ES-I3 (cell line): ENCODE results near the gene ZNF157.
"Not testable (repeated sequence)": the region's sequence is repeated elsewhere in the genome, so short reads cannot be mapped to it uniquely, and the experiment has no call there.

Experiments
- H3K36me3 ChIP-seq: 2 replicates; pipeline ENCODE4 v1.6.1; 2013; ENCODE audit warnings: mild to moderate bottlenecking, low read length, control low read depth, moderate library complexity; ENCODE audit not compliant: insufficient read depth
- H3K4me1 ChIP-seq: 2 replicates; pipeline ENCODE4 v1.6.1; 2013; ENCODE audit warnings: mild to moderate bottlenecking, control low read depth, low read length; ENCODE audit not compliant: insufficient read depth
- H3K9ac ChIP-seq: 2 replicates; pipeline ENCODE4 v1.6.1; 2013; ENCODE audit warnings: low read depth, mild to moderate bottlenecking, low read length, moderate library complexity
- H3K9me3 ChIP-seq: 2 replicates; pipeline ENCODE4 v1.6.1; 2013; ENCODE audit warnings: mild to moderate bottlenecking, low read length, moderate library complexity; ENCODE audit not compliant: control insufficient read depth, insufficient read depth

Gene ZNF157

GRCh38 chrX:47370278-47370677 is at the start of gene ZNF157:
ZNF157 (plus strand) TSS chrX:47370578; CDS start chrX:47370669, 91 bp downstream.
- Histone ChIP-seq H3K9me3 (no peaks in the 10 kb centered on the region), H3K9ac (no peak within 1 kb of the TSS), H3K36me3 (no peaks in the 10 kb centered on the region), H3K4me1 (peaks cover 3% of the 10 kb centered on the region; the same call in 1 of the 2 replicates)

DNA sequence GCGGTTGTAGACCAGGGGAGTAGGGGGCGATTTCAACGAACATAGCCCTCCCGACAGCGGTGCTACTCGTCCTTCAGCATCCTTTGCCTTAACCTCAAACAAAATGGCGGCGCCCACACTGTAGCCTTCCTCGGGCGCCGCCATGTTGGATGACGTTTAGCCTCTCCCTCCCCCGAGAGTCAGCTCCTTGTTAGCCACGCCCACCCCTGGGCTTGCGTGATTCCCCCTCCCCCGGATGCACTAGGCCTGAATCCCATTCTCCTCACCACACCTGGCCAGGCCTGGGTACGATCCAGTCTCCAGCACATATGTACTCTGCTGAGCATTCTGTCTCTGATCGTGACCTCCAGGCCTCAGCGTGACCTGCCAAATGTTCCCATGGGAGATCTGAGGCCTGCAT is 49.0 kb upstream of the ZNF157 start:
- Histone ChIP-seq H3K9ac (peak overlapping the region; percentile 44), H3K36me3 (no peaks in the 10 kb centered on the region), H3K4me1 (peaks cover 15% of the 10 kb centered on the region; the same call in 1 of the 2 replicates), H3K9me3 (no peaks in the 10 kb centered on the region)

DNA sequence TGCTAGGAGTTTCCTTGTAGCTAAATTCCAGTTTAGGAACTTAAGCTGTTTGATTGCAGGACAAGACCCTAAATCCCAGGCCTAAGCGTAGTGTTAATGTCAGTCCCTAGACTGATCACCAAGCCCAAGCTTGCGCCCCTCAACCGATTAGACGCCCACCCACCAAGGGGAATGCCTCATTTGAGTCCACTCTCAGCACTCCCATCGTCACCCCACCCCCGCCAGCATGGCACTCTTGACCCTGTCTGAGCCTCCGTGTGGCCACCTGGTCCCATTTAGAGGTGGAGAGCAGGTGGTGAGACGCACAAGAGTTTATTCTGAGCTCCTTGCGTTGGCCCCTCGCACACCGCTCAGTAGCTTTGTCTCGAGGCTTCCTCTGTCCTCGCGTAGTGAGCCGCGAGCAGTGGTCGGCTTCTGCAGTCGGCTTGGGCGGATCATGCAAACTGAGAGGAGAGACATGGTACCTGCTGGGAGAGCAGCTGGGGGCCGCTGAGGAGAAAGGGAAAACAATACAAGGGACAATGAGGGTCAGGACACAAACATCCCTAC is 48.5 kb upstream of the ZNF157 start:
- Histone ChIP-seq H3K9ac (peak overlapping the region; percentile 33), H3K4me1 (peaks cover 15% of the 10 kb centered on the region; the same call in 1 of the 2 replicates), H3K36me3 (no peaks in the 10 kb centered on the region), H3K9me3 (no peaks in the 10 kb centered on the region)

DNA sequence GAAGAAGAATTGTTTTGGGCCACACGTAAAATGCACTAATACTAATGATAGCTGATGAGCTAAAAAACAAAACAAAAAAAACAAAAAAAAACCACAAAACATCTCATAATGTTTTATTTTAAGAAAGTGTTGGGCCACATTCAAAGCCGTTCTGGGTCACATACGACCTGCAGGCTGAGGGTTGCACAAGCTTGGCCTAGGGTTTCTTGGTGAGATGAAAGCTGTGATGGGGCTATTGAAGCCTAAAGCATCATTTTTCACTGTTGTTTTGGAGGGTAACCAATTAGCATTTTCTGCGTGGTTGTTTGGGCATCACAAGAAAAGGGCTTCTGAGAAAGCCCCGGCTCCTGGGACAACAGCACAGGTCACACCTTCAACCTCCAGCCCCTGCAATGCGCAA is 42.5 kb upstream of the ZNF157 start:
- 0 out of 2 replicates have a peak, but pooled peaks cover 2% of the 10 kb centered on the region for H3K4me1 ChIP-seq
- H3K9me3 ChIP-seq = no peaks in the 10 kb centered on the region
- H3K9ac ChIP-seq = no peak overlapping the region
- no peaks in the 10 kb centered on the region for H3K36me3 ChIP-seq

GRCh38 chrX:47332729-47333128 is 37.6 kb upstream of the ZNF157 start:
- not testable (repeated sequence) for H3K4me1 ChIP-seq, H3K9ac ChIP-seq, H3K36me3 ChIP-seq, H3K9me3 ChIP-seq

GRCh38 chrX:47351706-47352105 is 18.7 kb upstream of the ZNF157 start:
- Histone ChIP-seq H3K9ac (no peak overlapping the region), H3K4me1 (no peaks in the 10 kb centered on the region), H3K36me3 (no peaks in the 10 kb centered on the region), H3K9me3 (no peaks in the 10 kb centered on the region)

DNA sequence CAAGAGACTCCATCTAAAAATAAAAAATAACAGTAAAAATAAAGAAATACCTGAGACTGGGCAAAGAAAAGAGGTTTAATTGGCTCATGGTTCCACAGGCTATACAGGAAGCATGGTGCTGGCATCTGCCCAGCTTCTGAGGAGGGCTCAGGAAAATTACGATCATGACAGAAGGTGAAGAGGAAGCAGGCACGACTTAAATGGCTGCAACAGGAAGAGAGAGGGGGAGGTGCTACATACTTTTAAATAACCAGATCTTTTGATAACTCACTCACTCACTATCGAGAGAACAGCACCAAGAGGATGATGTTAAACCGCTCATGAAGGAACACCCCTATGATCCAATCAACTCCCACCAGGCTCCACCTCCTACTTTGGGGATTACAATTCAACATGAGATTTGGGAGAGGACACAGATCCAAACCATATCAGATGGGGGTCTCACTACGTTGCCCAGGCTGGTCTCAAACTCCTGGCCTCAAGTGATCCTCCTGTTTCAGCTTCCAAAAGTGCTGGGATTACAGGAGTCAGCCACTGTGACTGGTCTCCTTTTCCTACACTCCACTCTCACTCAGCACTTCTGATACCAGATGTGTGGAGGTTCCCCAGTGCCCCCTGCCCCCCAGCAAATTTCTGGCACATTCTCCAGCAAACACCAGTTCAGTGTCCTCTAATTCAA is 11.9 kb upstream of the ZNF157 start:
- H3K4me1 ChIP-seq = peaks cover 3% of the 10 kb centered on the region; the same call in 1 of the 2 replicates
- no peak overlapping the region for H3K9ac ChIP-seq
- no peaks in the 10 kb centered on the region for H3K9me3 ChIP-seq
- no peaks in the 10 kb centered on the region for H3K36me3 ChIP-seq

GRCh38 chrX:47360423-47361179 is 9.8 kb upstream of the ZNF157 start:
- Histone ChIP-seq H3K36me3 (no peaks in the 10 kb centered on the region), H3K9me3 (no peaks in the 10 kb centered on the region), H3K4me1 (peaks cover 3% of the 10 kb centered on the region; the same call in 1 of the 2 replicates), H3K9ac (no peak overlapping the region)

GRCh38 chrX:47361538-47362511 is 8.6 kb upstream of the ZNF157 start:
- Histone ChIP-seq H3K9ac (peak overlapping the region; percentile 60), H3K9me3 (no peaks in the 10 kb centered on the region), H3K36me3 (no peaks in the 10 kb centered on the region), H3K4me1 (peaks cover 3% of the 10 kb centered on the region; the same call in 1 of the 2 replicates)

DNA sequence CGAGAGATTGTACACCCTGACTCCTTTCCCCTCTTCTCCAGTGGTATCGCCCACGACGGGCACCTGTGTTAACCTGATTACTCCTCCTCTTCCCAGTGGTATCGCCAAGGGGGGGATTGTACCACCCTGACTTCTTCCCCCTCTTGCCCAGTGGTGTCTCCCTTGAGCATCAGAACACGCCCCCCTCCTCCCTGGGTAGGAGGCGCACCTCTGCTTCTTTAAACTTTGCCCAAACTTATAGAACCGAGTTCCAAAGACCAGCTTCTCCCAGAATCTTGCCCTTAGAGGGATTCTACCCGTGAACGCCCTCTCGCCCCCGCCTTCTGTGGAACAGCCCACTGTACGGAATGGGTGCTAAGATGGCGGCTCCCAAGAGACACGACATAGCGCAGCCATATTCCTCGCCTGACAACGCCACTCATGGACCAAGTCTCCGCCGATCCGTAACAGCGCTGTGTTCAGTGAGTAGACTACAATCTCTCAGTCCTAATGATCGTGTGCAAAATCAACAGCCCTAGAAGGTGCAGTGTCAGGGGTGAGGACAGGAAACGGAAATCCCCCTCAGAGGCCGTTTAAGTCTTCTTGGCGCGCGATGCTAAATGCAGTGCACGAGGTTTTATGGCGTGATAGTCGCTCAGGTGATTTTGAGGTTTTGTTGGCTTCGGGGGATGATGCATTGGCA is 4.2 kb upstream of the ZNF157 start:
- peak overlapping the region; percentile 63 for H3K9ac ChIP-seq
- no peaks in the 10 kb centered on the region for H3K9me3 ChIP-seq
- no peaks in the 10 kb centered on the region for H3K36me3 ChIP-seq
- H3K4me1 ChIP-seq = peaks cover 3% of the 10 kb centered on the region; the same call in 1 of the 2 replicates

DNA sequence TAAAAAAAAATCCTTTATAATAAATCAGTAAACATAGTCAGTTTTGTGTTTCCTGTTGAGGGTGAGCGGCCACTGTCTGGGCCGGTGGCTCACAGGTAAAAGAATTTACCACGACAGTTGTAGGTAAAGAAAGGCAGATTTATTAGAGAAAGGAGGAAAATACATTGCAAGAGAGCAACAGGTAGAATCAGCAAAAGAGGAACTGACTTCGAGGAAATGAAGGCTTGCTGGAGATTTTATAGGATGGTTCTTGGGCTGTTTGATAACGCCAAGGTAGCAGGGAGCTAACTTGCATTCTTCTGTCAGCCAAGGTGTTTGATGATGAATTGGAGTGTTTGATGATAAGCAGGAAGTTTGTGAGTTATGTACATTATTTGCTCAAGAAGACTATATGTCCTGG is 2.8 kb downstream of the ZNF157 start:
- Histone ChIP-seq H3K9me3 (no peaks in the 10 kb centered on the region), H3K9ac (no peak overlapping the region), H3K4me1 (peaks cover 3% of the 10 kb centered on the region; the same call in 1 of the 2 replicates), H3K36me3 (no peaks in the 10 kb centered on the region)

DNA sequence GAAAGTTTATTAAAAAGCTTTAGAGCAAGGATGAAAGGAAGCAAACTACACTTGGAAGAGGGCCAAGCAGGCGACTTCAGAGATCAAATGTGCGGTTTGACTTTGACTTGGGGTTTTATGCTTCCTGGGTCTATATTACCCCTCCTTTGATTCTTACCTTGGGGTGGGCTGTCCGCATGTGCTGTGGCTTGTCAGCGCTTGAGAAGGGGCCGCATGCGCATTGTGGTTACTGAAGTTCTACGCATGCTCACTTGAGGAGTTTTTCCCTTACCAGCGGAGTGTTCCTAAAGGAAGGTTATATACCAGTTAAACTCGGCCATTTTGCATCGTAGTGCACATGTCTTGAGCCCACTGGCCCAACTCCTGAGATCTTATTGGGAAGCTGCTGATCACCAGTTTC is 9.9 kb downstream of the ZNF157 start:
- Histone ChIP-seq H3K36me3 (no peaks in the 10 kb centered on the region), H3K9ac (no peak overlapping the region), H3K9me3 (no peaks in the 10 kb centered on the region), H3K4me1 (peaks cover 5% of the 10 kb centered on the region; the same call in 1 of the 2 replicates)

DNA sequence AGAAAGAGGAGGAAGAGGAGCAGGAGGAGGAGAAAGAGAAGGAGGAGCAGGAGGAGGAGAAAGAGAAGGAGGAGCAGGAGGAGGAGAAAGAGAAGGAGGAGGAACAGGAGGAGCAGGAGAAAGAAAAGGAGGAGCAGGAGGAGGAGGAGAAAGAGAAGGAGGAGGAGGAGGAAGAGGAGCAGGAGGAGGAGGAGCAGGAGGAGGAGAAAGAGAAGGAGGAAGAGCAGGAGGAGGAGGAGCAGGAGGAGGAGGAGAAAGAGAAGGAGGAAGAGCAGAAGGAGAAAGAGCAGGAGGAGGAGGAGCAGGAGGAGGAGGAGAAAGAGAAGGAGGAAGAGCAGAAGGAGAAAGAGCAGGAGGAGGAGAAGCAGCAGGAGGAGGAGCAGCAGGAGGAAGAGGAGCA is 10.5 kb downstream of the ZNF157 start:
- H3K9me3 ChIP-seq, H3K9ac ChIP-seq, H3K4me1 ChIP-seq, H3K36me3 ChIP-seq: not testable (repeated sequence)
